Skeletal muscle satellite cell (primary cell): ENCODE measurements around the gene CELF5.
"Not testable (repeated sequence)": the region's sequence is repeated elsewhere in the genome, so short reads cannot be mapped to it uniquely, and the experiment has no call there.

Experiments used
- H3K27me3 ChIP-seq: 2 replicates; pipeline ENCODE4 v1.7.0; 2013; ENCODE audit warnings: low read length; ENCODE audit not compliant: control insufficient read depth, insufficient read depth
- H3K36me3 ChIP-seq: 2 replicates; pipeline ENCODE4 v1.7.0; 2013; ENCODE audit warnings: mild to moderate bottlenecking, control low read depth, low read length; ENCODE audit not compliant: insufficient read depth
- H3K4me1 ChIP-seq: 2 replicates; pipeline ENCODE4 v1.7.0; 2013; ENCODE audit warnings: low read length; ENCODE audit not compliant: control insufficient read depth, insufficient read depth
- H3K4me2 ChIP-seq: 2 replicates; pipeline ENCODE4 v1.7.0; 2013; ENCODE audit warnings: mild to moderate bottlenecking, low read length
- H3K4me3 ChIP-seq: 2 replicates; pipeline ENCODE4 v1.7.0; 2013; ENCODE audit warnings: low read length
- H3K9ac ChIP-seq: 2 replicates; pipeline ENCODE4 v1.7.0; 2013; ENCODE audit warnings: mild to moderate bottlenecking, low read depth, low read length, moderate library complexity
- H3K9me3 ChIP-seq: replicated peaks from 2 replicates; pipeline ENCODE4 v1.7.0; 2013; ENCODE audit warnings: mild to moderate bottlenecking, control low read depth, low read length

CELF5 gene

GRCh38 chr19:3323658-3324057 lies 99.2 kb downstream of the CELF5 start:
- H3K9me3 ChIP-seq: no peaks in the 10 kb centered on the region
- H3K9ac ChIP-seq: no peak overlapping the region
- peaks cover 35% of the 10 kb centered on the region for H3K27me3 ChIP-seq
- H3K4me1 ChIP-seq: no peaks in the 10 kb centered on the region
- no peak overlapping the region for H3K4me2 ChIP-seq
- H3K4me3 ChIP-seq: no peak overlapping the region
- no peaks in the 10 kb centered on the region for H3K36me3 ChIP-seq

- H3K4me2 ChIP-seq: no peak overlapping the region
- no peaks in the 10 kb centered on the region for H3K9me3 ChIP-seq
- H3K9ac ChIP-seq: no peak overlapping the region
- no peak overlapping the region for H3K4me3 ChIP-seq
- peaks cover 35% of the 10 kb centered on the region for H3K27me3 ChIP-seq
- H3K36me3 ChIP-seq: no peaks in the 10 kb centered on the region
- no peaks in the 10 kb centered on the region for H3K4me1 ChIP-seq
These were observed 100.0 kb downstream of the CELF5 start for GRCh38 chr19:3324405-3324856.

GRCh38 chr19:3325451-3325850 lies 101.0 kb downstream of the CELF5 start:
- Histone ChIP-seq H3K4me1 (no peaks in the 10 kb centered on the region), H3K4me2 (no peak overlapping the region), H3K9me3 (no peaks in the 10 kb centered on the region), H3K36me3 (no peaks in the 10 kb centered on the region), H3K9ac (no peak overlapping the region), H3K27me3 (peaks cover 28% of the 10 kb centered on the region), H3K4me3 (no peak overlapping the region)

- Histone ChIP-seq H3K27me3 (peaks cover under 1% of the 10 kb centered on the region), H3K9ac (no peak overlapping the region), H3K4me3 (no peak overlapping the region), H3K36me3 (no peaks in the 10 kb centered on the region), H3K4me2 (no peak overlapping the region), H3K9me3 (no peaks in the 10 kb centered on the region), H3K4me1 (no peaks in the 10 kb centered on the region)
These were observed 104.3 kb downstream of the CELF5 start for GRCh38 chr19:3328743-3329142.

- Histone ChIP-seq H3K36me3 (no peaks in the 10 kb centered on the region), H3K4me2 (no peak overlapping the region), H3K4me1 (peaks cover under 1% of the 10 kb centered on the region), H3K9me3 (no peaks in the 10 kb centered on the region), H3K9ac (no peak overlapping the region), H3K4me3 (no peak overlapping the region), H3K27me3 (no peaks in the 10 kb centered on the region)
These were observed 105.6 kb downstream of the CELF5 start for GRCh38 chr19:3330047-3330446.

GRCh38 chr19:3332232-3332631 lies 107.8 kb downstream of the CELF5 start:
- H3K4me2 ChIP-seq, H3K4me3 ChIP-seq, H3K36me3 ChIP-seq, H3K9ac ChIP-seq, H3K9me3 ChIP-seq, H3K27me3 ChIP-seq: not testable (repeated sequence)
- H3K4me1 ChIP-seq: peaks cover 22% of the 10 kb centered on the region

- Histone ChIP-seq H3K4me1 (peaks cover 27% of the 10 kb centered on the region), H3K4me3 (no peak overlapping the region), H3K36me3 (no peaks in the 10 kb centered on the region), H3K4me2 (no peak overlapping the region), H3K9me3 (no peaks in the 10 kb centered on the region), H3K9ac (no peak overlapping the region), H3K27me3 (no peaks in the 10 kb centered on the region)
These were observed 108.6 kb downstream of the CELF5 start for GRCh38 chr19:3333020-3333583.

- no peaks in the 10 kb centered on the region for H3K36me3 ChIP-seq
- H3K9ac ChIP-seq: no peak overlapping the region
- H3K4me2 ChIP-seq: no peak overlapping the region
- H3K9me3 ChIP-seq: no peaks in the 10 kb centered on the region
- no peaks in the 10 kb centered on the region for H3K27me3 ChIP-seq
- no peak overlapping the region for H3K4me3 ChIP-seq
- peaks cover 31% of the 10 kb centered on the region for H3K4me1 ChIP-seq
These were observed 109.2 kb downstream of the CELF5 start for GRCh38 chr19:3333662-3334061.

GRCh38 chr19:3334749-3335430 lies 110.4 kb downstream of the CELF5 start:
- H3K36me3 ChIP-seq, H3K9me3 ChIP-seq, H3K27me3 ChIP-seq, H3K4me3 ChIP-seq, H3K9ac ChIP-seq: not testable (repeated sequence)
- peak overlapping the region; percentile 71 for H3K4me2 ChIP-seq
- H3K4me1 ChIP-seq: peaks cover 33% of the 10 kb centered on the region

- peaks cover 33% of the 10 kb centered on the region for H3K4me1 ChIP-seq
- peak overlapping the region; percentile 21 for H3K4me3 ChIP-seq
- peak overlapping the region; percentile 71 for H3K4me2 ChIP-seq
- no peaks in the 10 kb centered on the region for H3K36me3 ChIP-seq
- H3K9me3 ChIP-seq: no peaks in the 10 kb centered on the region
- peak overlapping the region; percentile 72 for H3K9ac ChIP-seq
- no peaks in the 10 kb centered on the region for H3K27me3 ChIP-seq
These were observed 111.2 kb downstream of the CELF5 start for GRCh38 chr19:3335431-3336350.

GRCh38 chr19:3336351-3336679 lies 111.9 kb downstream of the CELF5 start:
- no peaks in the 10 kb centered on the region for H3K9me3 ChIP-seq
- H3K9ac ChIP-seq: peak overlapping the region; percentile 72
- H3K4me1 ChIP-seq: peaks cover 33% of the 10 kb centered on the region
- H3K36me3 ChIP-seq: no peaks in the 10 kb centered on the region
- no peaks in the 10 kb centered on the region for H3K27me3 ChIP-seq
- H3K4me2 ChIP-seq: peak overlapping the region; percentile 71
- peak overlapping the region; percentile 21 for H3K4me3 ChIP-seq
